Daoy (cell line): ENCODE measurements around the gene GOLGA6B. TPM values are rescaled to one million over a fixed set of nuclear protein-coding genes. Genes with fewer than 3 reads are reported as not detected.
"Not testable (repeated sequence)": the region's sequence is repeated elsewhere in the genome, so short reads cannot be mapped to it uniquely, and the experiment has no call there.

Experiments used
- DNase-seq: peaks from one replicate; pipeline ENCODE4 v3.0.0-alpha.2; 2015; ENCODE audit warnings: low read depth
- total RNA-seq: library from RNA; depleted of rRNA; stranded (reverse); fragments of >200 nt; shearing (Covaris generic); gene quantifications from 2 replicates; pipeline ENCODE4 v1.2.3, GENCODE V29; 2014; rRNA removed

The GOLGA6B gene
- total RNA-seq, 1 experiment from 2014 or later = not detected

DNA sequence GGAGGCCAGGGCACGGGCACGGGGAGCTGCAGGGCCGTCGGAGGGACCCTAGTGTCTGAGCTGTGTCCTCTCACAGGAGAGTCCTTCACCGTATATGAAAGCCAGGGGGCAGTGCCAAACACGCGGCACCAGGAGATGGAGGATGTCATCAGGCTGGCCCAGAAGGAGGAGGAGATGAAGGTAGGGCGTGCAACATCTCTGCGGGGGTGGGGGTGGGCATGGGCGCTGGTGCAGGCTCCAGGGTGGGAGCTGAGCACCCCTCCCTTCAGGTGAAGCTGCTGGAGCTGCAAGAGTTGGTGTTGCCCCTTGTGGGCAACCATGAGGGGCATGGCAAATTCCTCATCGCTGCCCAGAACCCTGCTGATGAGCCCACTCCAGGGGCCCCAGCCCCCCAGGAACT, 11.2 kb downstream of the GOLGA6B start:
- DNase-seq = not testable (repeated sequence)

DNA sequence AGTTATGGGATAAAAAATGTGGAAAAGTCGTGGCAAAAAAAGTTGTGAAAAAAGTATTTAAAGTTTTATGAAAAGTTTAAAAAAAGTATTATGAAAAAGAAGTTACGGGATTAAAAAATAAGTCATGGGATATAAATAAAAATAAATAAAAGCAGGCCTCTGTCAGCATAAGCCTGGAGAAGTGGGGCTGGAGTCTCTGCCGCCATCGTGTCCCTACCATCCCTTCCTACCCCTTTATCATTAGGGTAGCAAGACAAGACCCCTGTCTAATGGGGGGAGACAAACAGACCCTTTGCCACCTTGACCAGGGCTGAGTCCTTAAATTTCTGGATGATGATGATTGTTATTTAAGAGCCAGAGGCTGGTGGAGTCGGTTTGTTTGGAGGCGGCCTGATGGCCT, 15.3 kb downstream of the GOLGA6B start:
- DNase-seq = not testable (repeated sequence)

DNA sequence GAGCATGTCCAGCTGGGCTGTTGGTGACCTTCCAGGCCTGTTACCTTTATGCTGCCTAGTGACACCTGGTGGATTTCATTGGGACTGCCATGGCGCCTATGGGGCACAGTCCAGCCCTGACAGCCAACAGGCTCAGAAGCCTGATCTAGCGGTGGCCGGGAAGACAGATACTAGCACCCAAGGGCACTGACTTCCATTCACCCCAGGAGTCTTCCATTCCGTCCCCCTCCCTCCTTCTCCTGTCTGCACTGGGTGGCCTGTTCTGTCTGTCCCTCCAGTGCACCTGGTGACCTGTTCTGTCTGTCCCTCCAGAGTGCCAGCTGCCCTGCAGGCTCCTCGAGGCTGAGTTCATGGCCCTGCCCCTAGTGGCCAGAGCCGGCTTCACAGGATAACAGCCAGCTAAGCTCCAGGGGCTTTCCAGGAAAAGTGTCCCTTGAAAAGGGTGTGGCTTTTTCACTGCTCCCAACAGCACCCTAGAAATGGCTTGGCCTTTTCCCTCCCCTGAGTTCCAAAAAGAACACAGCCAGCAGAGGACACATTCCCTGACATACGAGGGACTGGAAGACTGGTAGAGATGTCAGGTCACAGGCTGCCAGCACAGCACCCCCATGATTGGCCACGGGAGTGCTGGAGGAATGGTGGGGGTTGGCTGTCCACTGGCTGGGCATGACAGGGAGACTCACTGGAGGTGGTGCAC, 16.3 kb downstream of the GOLGA6B start:
- DNase-seq = peak; percentile 80

DNA sequence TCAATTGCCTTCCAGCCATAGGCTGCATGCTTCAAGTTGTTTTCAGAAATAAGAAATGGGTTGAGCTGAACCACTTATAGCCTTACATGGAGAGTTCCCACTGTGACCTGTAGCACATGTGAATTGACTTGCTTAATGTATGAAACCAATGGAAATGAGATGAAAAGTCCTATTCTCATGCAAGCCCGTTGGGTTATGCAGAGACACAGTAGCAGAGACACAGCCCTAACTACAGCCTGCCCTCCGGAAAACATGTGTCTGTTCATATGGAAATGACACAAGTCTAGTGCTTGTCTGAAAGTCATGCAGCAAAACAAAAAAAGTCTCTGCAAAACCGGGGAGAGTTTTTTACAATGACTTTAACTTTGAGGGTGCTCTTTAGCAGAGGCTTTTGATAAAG, 17.0 kb downstream of the GOLGA6B start:
- DNase-seq = no peak

DNA sequence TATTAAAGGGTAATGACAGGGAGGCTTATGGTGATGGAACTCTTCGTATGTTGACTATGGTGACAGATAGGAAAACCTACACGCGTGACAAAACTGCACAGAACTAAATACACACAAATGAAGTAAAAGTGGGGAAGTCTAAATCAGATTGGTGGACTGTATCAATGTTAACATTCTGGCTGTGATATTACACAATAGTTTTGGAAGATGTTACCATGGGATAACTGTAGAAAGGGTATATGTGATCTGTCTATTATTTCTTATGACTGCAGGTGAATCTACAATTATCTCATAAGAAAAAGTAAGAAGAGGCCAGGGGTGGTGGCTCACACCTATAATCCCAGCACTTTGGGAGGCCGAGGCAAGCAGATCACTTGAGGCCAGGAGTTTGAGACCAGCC, 22.3 kb downstream of the GOLGA6B start:
- DNase-seq = no peak

DNA sequence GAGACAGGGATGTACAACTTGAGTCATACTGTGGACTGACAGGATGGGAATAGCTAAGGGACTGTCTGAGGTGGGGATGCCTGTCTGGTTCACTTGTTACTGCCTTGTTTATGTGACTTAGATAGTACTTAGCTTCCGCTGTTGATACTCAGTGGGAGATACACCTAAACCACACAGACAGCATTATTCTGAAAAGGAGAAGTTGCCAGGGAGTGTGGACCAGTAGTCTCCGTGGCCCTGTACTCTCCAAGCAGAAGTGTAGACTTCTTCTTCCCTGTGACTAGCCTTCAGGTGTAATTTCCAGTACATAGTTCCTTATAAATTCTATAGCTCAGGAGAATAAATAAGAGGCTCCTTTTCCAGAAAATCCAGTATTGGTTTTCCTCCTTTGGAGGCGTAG, 26.4 kb downstream of the GOLGA6B start:
- DNase-seq = no peak

DNA sequence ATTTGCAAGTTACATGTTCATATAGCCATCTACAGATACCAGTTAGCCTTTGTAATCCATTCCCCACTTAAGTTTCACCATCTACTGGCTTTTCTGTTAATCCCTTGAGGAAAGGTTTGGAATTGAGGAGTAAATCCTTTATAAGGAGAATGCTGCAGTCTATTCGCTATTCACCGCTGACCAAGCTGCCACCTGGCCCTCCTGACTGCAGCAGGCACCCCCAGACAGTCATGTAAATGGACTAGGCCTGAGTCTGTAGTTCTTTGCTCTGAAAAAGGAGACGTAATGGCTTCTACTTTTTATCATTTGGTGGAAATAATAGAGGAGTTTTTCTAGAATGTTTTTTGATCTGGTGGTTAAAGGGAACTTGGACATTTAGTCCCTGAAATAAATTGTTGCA, 28.3 kb downstream of the GOLGA6B start:
- no peak for DNase-seq

DNA sequence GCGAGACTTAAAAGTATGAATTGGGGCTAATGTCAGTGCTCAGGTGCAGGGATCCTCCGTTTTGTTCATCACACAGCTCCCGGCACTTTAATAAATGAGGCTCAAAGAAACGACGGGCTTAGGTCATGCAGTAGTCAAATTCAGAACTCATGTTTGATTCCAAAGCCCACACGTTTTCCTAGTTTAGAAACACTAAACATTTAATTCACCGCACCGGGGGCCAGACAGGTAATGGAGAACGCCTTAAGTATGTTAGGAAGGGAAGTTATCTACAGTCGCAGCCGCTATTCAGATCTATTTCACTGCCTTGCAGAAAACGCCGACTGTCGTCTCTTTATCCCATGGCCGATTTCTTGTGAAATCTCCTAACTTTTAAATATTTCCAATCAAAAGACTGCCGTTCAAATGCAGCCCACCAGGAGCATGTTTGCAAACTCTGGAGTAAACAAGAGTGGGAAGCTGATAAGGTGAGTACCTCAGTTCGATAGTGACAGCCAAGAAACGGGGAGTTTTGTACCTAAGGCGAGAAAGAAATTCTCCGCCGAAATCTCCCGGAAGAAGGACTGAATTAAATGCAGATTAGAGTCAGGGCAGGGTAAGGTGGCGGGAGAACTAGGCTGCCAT, 30.9 kb downstream of the GOLGA6B start:
- DNase-seq = no peak

DNA sequence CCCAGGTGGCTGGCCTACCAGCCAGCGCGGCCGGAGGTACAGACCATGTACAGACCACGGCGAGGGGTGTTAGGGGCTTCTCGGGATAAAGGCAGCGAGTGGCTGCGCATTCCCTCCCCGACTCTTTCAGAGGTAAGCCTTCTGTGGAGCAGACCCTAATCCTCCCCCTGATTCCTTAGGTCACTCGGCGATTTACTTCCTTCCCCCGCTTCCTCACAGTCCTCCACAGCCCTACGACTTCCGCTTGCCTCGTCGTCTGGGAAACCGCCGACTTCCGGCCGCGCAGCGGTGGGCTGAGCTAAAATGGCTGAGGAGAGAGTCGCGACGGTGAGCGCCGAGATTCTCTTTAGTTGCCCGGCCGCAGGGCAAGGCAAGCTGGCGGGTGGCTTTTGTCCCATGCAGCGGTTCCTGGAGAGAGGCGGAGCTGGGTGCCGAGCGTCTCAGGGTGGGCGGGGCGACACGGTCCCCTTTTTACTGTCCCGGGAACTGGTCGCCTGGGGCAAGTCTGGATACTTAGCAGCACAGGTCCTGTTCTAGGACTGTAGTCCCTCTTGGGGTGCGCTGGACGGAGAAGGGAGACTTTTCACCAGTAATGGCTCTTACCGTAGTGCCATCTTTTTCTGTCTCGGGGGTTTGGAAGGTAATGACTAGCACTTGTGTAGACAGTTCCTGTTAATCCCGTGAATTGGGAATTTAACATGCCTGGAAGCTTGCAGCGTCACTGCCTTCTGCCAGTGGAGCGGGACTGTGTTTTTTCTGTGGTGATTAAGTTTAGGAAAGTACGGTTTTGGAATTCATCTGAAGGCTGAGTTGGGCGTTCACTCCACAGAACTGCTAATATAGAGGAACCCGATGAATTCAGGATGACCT, 31.7 kb downstream of the GOLGA6B start, which contains the start of the genes BBS4 and HIGD2B:
BBS4 (plus strand) TSS at position 283 of the 870 bp plus-strand sequence; CDS start at position 304, 21 bp downstream.
HIGD2B (minus strand) TSS at position 258 of the 870 bp plus-strand sequence. CDS start 9,808 bp downstream, outside the sequence.
- DNase-seq = peak; percentile 94

DNA sequence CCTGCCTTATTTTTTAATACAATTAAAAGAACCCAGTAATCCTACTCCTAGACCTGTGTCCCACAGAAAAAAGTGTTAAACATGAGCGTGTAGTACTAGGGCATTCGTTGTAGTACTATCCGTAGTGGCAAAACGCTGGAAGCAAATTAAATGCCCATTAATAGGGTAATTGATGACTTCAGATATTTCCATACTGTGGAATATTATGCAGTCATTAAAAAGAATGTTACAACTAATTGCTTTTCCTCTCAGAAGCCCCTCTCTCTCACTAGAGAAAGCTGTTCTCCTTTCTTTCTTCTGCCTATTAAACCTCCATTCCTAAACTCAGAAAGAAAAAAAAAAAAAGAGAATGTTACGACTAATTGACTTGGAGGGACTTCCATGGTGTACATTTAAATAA, 34.2 kb downstream of the GOLGA6B start:
- DNase-seq = no peak

DNA sequence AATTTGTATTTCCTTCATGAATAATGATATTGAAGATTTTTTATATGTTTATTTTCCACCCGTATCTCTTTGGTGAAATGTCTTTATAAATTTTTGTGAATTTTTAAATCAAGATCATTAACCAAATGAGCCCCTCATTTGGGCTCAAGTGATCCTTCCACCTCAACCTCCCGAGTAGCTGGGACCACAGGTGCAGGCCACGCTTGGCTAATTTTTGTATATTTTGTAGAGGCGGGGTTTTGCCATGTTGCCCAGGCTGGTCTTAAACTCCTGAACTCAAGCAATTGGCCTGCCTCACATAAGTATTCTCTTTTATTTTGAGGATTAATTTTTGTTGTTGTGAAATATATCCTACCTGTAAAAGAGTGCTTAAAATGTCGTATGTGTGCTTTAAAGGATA, 36.4 kb downstream of the GOLGA6B start:
- DNase-seq = no peak

DNA sequence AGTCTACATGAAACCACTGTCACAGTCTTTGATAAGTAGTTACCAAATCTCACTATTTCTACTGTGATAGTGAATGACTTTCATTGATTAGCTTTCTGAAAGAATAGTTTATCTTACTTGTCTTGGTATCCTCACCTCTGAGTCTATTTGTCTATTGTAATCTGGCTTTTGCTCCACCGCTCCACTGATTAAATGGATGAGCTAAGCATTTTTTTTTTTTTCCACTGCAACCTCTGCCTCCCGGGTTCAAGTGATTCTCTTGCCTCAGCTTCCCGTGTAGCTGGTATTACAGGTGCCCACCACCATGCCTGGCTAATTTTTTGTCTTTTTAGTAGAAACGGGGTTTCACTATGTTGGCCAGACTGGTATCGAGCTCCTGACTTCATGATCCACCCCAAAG, 44.4 kb downstream of the GOLGA6B start:
- DNase-seq = no peak

DNA sequence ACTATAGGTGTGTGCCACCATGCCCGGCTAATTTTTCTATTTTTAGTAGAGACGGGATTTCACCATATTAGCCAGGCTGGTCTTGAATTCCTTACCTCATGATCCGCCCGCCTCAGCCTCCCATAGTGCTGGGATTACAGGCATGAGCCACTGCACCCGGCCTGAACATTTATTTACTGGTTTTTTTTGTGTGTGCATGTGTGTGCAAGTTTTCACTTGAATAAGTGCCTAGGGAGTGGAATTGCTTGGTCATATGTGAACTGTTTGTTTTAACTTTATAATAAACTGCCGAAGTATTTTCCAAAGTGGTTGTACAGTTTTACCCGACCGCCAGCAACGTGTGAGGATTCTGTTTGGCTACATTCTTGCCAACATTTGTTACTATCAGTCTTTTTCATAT, 45.6 kb downstream of the GOLGA6B start:
- no peak for DNase-seq

DNA sequence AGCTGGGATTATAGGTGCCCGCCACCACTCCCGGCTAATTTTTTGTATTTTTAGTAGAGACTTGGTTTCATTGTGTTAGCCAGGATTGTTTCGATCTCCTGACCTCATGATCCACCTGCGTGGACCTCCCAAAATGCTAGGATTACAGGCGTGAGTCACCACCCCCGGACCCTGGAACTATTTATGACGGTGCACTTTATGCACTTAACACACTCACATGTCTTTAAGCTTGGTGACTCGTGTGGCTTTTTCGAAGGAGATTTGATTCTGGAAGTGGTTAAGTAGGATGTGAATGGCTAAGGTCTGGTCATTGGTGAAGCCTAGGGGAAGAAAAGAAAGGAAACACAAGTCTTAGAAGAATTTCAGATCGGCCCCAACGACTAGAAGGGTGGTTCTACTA, 51.8 kb downstream of the GOLGA6B start:
- DNase-seq = peak; percentile 39

DNA sequence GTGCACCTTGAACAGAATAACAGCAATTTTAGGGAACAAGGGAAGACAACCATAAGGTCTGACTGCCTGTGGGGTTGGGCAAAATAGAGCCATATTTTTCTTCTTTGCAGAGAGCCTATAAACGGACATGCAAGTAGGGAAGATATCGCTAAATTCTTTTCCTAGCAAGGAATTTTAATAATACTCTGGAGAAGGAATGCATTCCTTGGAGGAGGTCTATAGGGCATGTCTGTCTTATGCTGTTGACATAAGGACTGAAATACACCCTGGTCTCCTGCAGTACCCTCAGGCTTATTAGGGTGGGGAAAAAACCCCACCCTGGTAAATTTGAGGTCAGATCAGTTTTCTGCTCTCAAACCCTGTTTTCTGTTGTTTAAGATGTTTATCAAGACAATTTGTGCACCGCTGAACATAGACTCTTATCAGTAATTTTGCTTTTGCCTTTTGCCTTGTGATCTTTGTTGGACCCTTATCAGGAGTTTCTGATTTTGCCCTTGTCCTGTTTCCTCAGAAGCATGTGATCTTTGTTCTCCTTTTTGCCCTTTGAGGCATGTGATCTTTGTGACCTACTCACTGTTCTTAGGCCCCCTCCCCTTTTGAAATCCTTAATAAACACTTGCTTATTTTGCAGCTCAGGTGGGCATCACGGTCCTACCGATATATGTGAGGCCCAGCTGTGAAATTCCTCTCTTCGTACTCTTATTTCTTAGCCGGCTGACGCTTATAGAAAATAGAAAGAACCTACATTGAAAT, 54.2 kb downstream of the GOLGA6B start:
- DNase-seq = not testable (repeated sequence)

Other genes with a start within 250 kb of the GOLGA6B start
- gene ARIH1, start 180.4 kb upstream of the GOLGA6B start, total RNA-seq = 22.7 and 28.5 TPM in 2 replicates
- not detected in 2 replicates for gene HIGD2B, start 31.5 kb downstream of the GOLGA6B start, total RNA-seq
- gene BBS4, start 31.5 kb downstream of the GOLGA6B start, total RNA-seq = 18.8 and 19.3 TPM in 2 replicates
- 52.6 and 73.3 TPM in 2 replicates for gene ADPGK, start 129.1 kb downstream of the GOLGA6B start, total RNA-seq